ENCODE data around the gene MOBP. TPM values are rescaled to one million over a fixed set of nuclear protein-coding genes. Genes with fewer than 3 reads are reported as not detected.

Gene MOBP
- total RNA-seq, 6 experiments from 2014 or later: not detected

GRCh38 chr3:39497753-39498152 is 30.3 kb downstream of the MOBP start:
- DNase-seq: no peak
- H3K27ac Mint-ChIP-seq: no peak overlapping the region
- peaks cover 29% of the 10 kb centered on the region for H3K27me3 Mint-ChIP-seq (ENCODE audit: insufficient read depth)
- no peak for TF ChIP-seq CTCF (IDR thresholded peaks at IDR 0.05)
- H3K9me3 Mint-ChIP-seq: no peaks in the 10 kb centered on the region
- H3K4me1 Mint-ChIP-seq (ENCODE audit: low read depth): no peaks in the 10 kb centered on the region
- no peak overlapping the region for H3K4me3 Mint-ChIP-seq
- H3K36me3 Mint-ChIP-seq (ENCODE audit: low read depth): no peaks in the 10 kb centered on the region

GRCh38 chr3:39499651-39500273 is 32.3 kb downstream of the MOBP start:
- TF ChIP-seq CTCF (IDR thresholded peaks at IDR 0.05): no peak
- H3K27me3 Mint-ChIP-seq (ENCODE audit: insufficient read depth): peaks cover 32% of the 10 kb centered on the region
- no peak overlapping the region for H3K27ac Mint-ChIP-seq
- DNase-seq: no peak
- no peaks in the 10 kb centered on the region for H3K36me3 Mint-ChIP-seq (ENCODE audit: low read depth)
- no peaks in the 10 kb centered on the region for H3K9me3 Mint-ChIP-seq
- no peaks in the 10 kb centered on the region for H3K4me1 Mint-ChIP-seq (ENCODE audit: low read depth)
- no peak overlapping the region for H3K4me3 Mint-ChIP-seq

GRCh38 chr3:39501059-39501458 is 33.6 kb downstream of the MOBP start:
- H3K4me3 Mint-ChIP-seq: no peak overlapping the region
- H3K36me3 Mint-ChIP-seq (ENCODE audit: low read depth): no peaks in the 10 kb centered on the region
- no peaks in the 10 kb centered on the region for H3K9me3 Mint-ChIP-seq
- no peak for TF ChIP-seq CTCF (IDR thresholded peaks at IDR 0.05)
- no peak overlapping the region for H3K27ac Mint-ChIP-seq
- H3K27me3 Mint-ChIP-seq (ENCODE audit: insufficient read depth): peaks cover 33% of the 10 kb centered on the region
- no peak for DNase-seq
- H3K4me1 Mint-ChIP-seq (ENCODE audit: low read depth): no peaks in the 10 kb centered on the region

GRCh38 chr3:39501968-39502837 is 34.7 kb downstream of the MOBP start:
- Mint-ChIP-seq H3K4me3 (no peak overlapping the region), H3K27ac (no peak overlapping the region), H3K4me1 (ENCODE audit: low read depth) (no peaks in the 10 kb centered on the region), H3K27me3 (ENCODE audit: insufficient read depth) (peaks cover 33% of the 10 kb centered on the region), H3K9me3 (no peaks in the 10 kb centered on the region), H3K36me3 (ENCODE audit: low read depth) (no peaks in the 10 kb centered on the region)
- no peak for TF ChIP-seq CTCF (IDR thresholded peaks at IDR 0.05)
- no peak for DNase-seq

GRCh38 chr3:39502838-39503145 is 35.3 kb downstream of the MOBP start:
- Mint-ChIP-seq H3K9me3 (no peaks in the 10 kb centered on the region), H3K36me3 (ENCODE audit: low read depth) (no peaks in the 10 kb centered on the region), H3K4me1 (ENCODE audit: low read depth) (no peaks in the 10 kb centered on the region), H3K4me3 (no peak overlapping the region), H3K27ac (no peak overlapping the region), H3K27me3 (ENCODE audit: insufficient read depth) (peaks cover 33% of the 10 kb centered on the region)
- TF ChIP-seq CTCF (IDR thresholded peaks at IDR 0.05): no peak
- DNase-seq: no peak
